Gastroesophageal sphincter (tissue), 4 donors: ENCODE data around the gene SORD. TPM values are rescaled to one million over a fixed set of nuclear protein-coding genes. Genes with fewer than 3 reads are reported as not detected.
A peak's percentile ranks its signal among the peaks of the same experiment; 100 is the strongest.

Experiments used
- ATAC-seq: fragments of 150-250 bp; one replicate; pipeline ENCODE4 v1.9.1; 2016; ENCODE audit warnings: mild to moderate bottlenecking, moderate library complexity
- H3K27ac ChIP-seq, 4 donors: fragments of 200-600 bp; sonication (generic) in 3 of 4; 1 replicate in 3 of 4; 2 replicates in 1 of 4; pipeline ENCODE4 v1.5.1; 2016 to 2019
- H3K27me3 ChIP-seq: fragments of 200-600 bp; sonication (generic); one replicate; pipeline ENCODE4 v1.5.1; 2019
- H3K36me3 ChIP-seq, 2 donors: fragments of 200-600 bp; sonication (generic); one replicate each; pipeline ENCODE4 v1.5.1; 2019; ENCODE audit warnings: control low read depth in 1 of 2
- H3K4me1 ChIP-seq, 3 donors: fragments of 200-600 bp; sonication (generic); 1 replicate in 2 of 3; 2 replicates in 1 of 3; pipeline ENCODE4 v1.5.1; 2016 to 2019; ENCODE audit warnings: control low read depth in 2 of 3
- H3K4me3 ChIP-seq, 2 donors: fragments of 200-600 bp; sonication (generic); one replicate each; pipeline ENCODE4 v1.5.1; 2019; ENCODE audit warnings: mild to moderate bottlenecking in 1 of 2, moderate library complexity in 1 of 2
- H3K9me3 ChIP-seq, 3 donors: fragments of 200-600 bp; sonication (generic); one replicate each; pipeline ENCODE4 v1.5.1; 2017 to 2019; ENCODE audit warnings: control low read depth in 2 of 3
- CTCF ChIP-seq, 4 experiments: fragments of 200-600 bp in 2 of 4; fragments of 450-650 bp in 2 of 4; sonication (generic) in 1 of 4; IDR thresholded peaks; one replicate each; pipeline ENCODE4 v1.5.1; 2017 to 2019; ENCODE audit warnings: antibody characterized with exemption in 4 of 4, mild to moderate bottlenecking in 2 of 4, moderate library complexity in 2 of 4
- EP300 ChIP-seq: sonication (generic); formaldehyde crosslinking; IDR thresholded peaks from one replicate; pipeline ENCODE4 v1.6.1; 2017; ENCODE audit warnings: antibody characterized with exemption, mild to moderate bottlenecking
- POLR2A ChIP-seq, 2 donors: fragments of 450-650 bp; IDR thresholded peaks; one replicate each; pipeline ENCODE4 v1.6.1; 2017; ENCODE audit warnings: antibody characterized with exemption in 2 of 2, mild to moderate bottlenecking in 2 of 2, moderate library complexity in 1 of 2
- POLR2AphosphoS5 ChIP-seq: sonication (generic); formaldehyde crosslinking; IDR thresholded peaks from one replicate; pipeline ENCODE4 v1.6.1; 2017; ENCODE audit warnings: antibody characterized with exemption
- WGBS, 2 donors: methylation state at CpG; one replicate each; pipeline ENCODE4 v1.1.5; 2018; ENCODE audit warnings: low coverage in 1 of 2; 5-methylcytosine and 5-hydroxymethylcytosine counted together
- total RNA-seq, 4 donors: library from RNA; depleted of rRNA; stranded (reverse); fragments of >200 nt; gene quantifications; one replicate each; pipeline ENCODE4 v1.1.0, GENCODE V29; 2016

Gene SORD
- total RNA-seq, 4 donors from 2014 or later = 2.6 to 9.4 (median 7.9) TPM

- Histone ChIP-seq H3K4me1 (no peaks in the 10 kb centered on the region), H3K27me3 (peaks cover 28% of the 10 kb centered on the region), H3K4me3 (no peak overlapping the region), H3K36me3 (no peaks in the 10 kb centered on the region), H3K9me3 (no peaks in the 10 kb centered on the region), H3K27ac (no peak overlapping the region)
- ATAC-seq = no peak
- no peak for TF ChIP-seq POLR2AphosphoS5
- 19 to 74% methylated on average over 3 of the region's 3 CpGs for WGBS, 2 donors
These were observed 66.8 kb downstream of the SORD start for GRCh38 chr15:45089712-45090373.

DNA sequence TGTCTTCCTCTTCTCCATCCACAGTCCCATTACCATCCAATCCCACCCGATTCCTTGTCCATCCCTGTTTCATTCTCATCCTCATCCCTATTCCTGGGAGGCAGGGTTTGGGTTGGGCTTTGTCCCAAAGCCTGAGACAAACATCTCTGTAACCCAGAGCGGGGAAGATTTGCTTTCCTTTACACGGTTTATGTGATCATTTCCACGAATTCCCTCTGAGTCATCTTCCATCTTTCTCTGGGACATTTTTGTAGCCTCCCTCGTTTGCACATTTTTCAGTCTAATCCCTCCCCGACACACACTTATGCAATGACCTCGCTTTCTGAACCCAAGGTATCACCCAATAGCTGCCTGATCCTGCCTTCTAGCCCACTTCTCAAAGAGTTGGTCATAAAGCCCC lies 68.2 kb downstream of the SORD start:
- H3K9me3 ChIP-seq = no peaks in the 10 kb centered on the region
- peaks cover 28% of the 10 kb centered on the region for H3K27me3 ChIP-seq
- no peaks in the 10 kb centered on the region for H3K4me1 ChIP-seq
- H3K4me3 ChIP-seq = no peak overlapping the region
- no peaks in the 10 kb centered on the region for H3K36me3 ChIP-seq
- H3K27ac ChIP-seq = no peak overlapping the region
- ATAC-seq = peak; percentile 20
- no peak for TF ChIP-seq POLR2AphosphoS5
- TF ChIP-seq EP300 = no peak
- TF ChIP-seq CTCF (IDR thresholded peaks at IDR 0.05) = no peak
- TF ChIP-seq POLR2A (IDR thresholded peaks at IDR 0.05) = no peak
- WGBS, 2 donors = 20 to 42% methylated on average over 2 to 6 of the region's 7 CpGs

DNA sequence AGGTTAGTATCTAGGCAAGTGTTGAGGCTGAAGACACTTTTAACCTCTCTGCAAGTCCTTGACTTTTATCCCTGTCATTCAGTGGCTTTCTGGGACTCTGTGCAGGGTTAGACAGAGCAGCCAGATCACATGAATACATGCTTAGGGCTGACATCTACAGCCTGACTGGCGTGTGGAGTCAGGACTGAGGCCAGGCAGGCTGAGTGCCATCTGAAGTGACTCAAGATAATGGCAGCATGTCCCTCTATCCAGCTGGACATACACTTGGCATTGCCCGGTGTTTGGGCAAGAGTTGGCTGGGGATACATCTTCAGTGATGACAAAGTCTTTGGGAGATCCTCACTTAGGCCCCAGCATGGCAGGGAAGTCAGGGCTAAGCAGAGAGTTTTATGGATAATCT lies 68.6 kb downstream of the SORD start:
- Histone ChIP-seq H3K9me3 (no peaks in the 10 kb centered on the region), H3K36me3 (no peaks in the 10 kb centered on the region), H3K4me1 (no peaks in the 10 kb centered on the region), H3K4me3 (no peak overlapping the region), H3K27me3 (peaks cover 28% of the 10 kb centered on the region), H3K27ac (no peak overlapping the region)
- TF ChIP-seq EP300 = no peak
- no peak for TF ChIP-seq CTCF (IDR thresholded peaks at IDR 0.05)
- no peak for TF ChIP-seq POLR2A (IDR thresholded peaks at IDR 0.05)
- TF ChIP-seq POLR2AphosphoS5 = no peak
- no peak for ATAC-seq
- no CpG with 5 or more reads among the region's 2 CpGs for WGBS, 2 donors

DNA sequence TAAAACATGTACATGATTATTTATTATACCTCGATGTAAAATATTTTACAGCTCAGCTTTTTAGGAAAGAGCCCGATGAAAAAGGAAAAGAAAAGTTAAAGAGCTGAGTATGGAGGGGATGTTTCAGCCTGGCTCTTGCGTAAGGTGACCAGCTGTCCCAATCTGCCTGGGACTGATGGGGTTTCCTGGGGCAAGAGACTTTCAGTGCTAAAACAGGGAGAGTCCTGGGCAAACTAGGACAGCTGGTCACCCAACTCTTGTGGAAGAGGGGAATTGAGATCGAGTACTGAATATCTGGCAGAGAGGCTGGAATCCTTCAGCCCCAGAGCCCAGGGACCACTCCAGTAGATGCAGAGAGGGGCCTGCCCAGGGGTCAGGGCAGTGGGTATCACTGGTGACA lies 70.0 kb downstream of the SORD start:
- no peaks in the 10 kb centered on the region for H3K4me1 ChIP-seq
- peaks cover 20% of the 10 kb centered on the region for H3K27me3 ChIP-seq
- ATAC-seq = no peak
- H3K4me3 ChIP-seq = no peak overlapping the region
- no peaks in the 10 kb centered on the region for H3K36me3 ChIP-seq
- TF ChIP-seq POLR2AphosphoS5 (no peak), POLR2A (IDR thresholded peaks at IDR 0.05) (no peak), CTCF (IDR thresholded peaks at IDR 0.05) (no peak), EP300 (no peak)
- 60 to 86% methylated on average over 3 to 4 of the region's 4 CpGs for WGBS, 2 donors
- H3K27ac ChIP-seq = no peak overlapping the region
- no peaks in the 10 kb centered on the region for H3K9me3 ChIP-seq

- no peaks in the 10 kb centered on the region for H3K4me1 ChIP-seq
- ATAC-seq = no peak
- H3K36me3 ChIP-seq = no peaks in the 10 kb centered on the region
- H3K4me3 ChIP-seq = no peak overlapping the region
- H3K9me3 ChIP-seq = no peaks in the 10 kb centered on the region
- TF ChIP-seq CTCF (IDR thresholded peaks at IDR 0.05) (no peak), POLR2A (IDR thresholded peaks at IDR 0.05) (no peak), EP300 (no peak), POLR2AphosphoS5 (no peak)
- 80 to 91% methylated on average over 1 to 4 of the region's 11 CpGs for WGBS, 2 donors
- H3K27ac ChIP-seq = no peak overlapping the region
- peaks cover 15% of the 10 kb centered on the region for H3K27me3 ChIP-seq
These were observed 70.8 kb downstream of the SORD start for GRCh38 chr15:45093622-45094357.
